GM18907 (cell line): ENCODE results near the gene CTNNA2.

ENCODE experiments used
- ATAC-seq: cut with Tn5 transposase; IDR thresholded peaks from one replicate; pipeline ENCODE4 v1.9.1; 2021; ENCODE audit warnings: mild to moderate bottlenecking, moderate library complexity; ENCODE audit not compliant: unreplicated experiment

CTNNA2 gene

DNA sequence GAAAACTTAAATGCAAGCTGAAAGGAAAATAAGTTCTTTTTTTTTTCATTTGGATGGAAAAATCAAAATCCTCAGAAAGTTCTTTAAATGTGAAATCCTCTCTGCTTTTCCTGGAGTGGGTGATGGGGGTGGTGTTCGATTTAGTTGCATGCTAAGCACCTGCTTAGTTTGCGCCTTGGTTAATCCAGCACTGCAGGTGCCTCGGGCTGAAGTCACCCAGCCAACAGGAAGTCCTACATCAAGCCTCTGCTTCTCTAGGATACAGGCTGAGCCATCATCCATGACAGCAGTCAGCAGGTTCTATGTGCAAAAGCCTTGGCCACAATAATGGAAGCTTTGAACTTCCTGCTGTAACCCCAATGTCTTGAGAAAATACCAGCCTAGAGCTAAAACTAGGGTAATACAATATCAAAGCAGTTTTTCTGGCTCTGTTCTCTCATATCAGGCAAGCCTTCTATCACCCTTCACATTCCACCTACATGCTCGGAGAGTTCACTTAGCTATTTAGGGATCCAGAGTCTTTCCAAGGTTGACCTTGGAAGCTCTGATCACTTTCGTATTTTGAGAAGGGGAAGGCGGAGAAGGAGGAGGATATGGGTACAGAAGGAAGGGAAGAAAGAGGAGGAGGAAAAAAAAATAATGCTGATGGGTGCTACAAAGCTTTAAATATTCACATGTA lies 907.8 kb downstream of the CTNNA2 start:
- no peak for ATAC-seq

- no peak for ATAC-seq
Measured at GRCh38 chr2:80429251-80429650, 916.4 kb downstream of the CTNNA2 start.

DNA sequence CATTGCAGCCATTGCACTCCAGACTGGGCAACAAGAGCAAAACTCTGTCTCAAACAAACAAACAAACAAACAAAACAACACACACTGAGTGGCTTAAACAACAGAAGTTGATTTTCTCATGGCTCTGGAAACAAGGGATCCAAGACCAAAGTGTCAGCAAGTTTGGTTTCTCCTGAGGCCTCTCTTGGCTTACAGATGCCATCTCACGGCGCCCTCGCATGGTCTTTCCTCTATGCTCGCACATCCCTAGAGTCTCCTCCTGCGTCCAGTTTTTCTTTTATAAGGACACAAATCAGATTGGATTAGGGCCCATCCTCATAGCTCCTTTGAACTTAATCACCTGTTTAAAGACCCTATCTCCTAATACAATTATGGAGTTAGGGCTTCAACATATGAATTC lies 925.1 kb downstream of the CTNNA2 start:
- no peak for ATAC-seq

DNA sequence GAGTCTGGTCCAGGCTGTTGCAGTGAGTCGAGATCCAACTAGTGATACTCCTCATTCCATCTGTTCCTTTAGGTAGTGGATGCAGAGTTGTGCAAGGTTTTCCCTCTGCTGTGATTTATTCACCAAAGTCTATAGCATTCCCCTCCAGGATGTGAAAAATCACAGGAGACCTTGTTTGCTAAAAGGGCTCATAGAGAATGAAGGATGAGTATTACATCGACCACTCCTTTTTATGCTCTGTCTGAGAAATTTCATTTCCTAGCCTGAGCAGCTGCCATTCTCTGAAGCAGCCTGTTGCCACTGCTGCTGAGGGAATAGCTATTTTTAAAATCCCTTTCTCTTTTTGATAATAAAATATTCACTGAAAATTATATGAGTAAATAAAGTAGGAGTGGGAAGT lies 925.8 kb downstream of the CTNNA2 start:
- ATAC-seq, result no peak

GRCh38 chr2:80454628-80455027 lies 941.8 kb downstream of the CTNNA2 start:
- no peak for ATAC-seq

GRCh38 chr2:80459028-80459427 lies 946.2 kb downstream of the CTNNA2 start:
- ATAC-seq, result no peak

- ATAC-seq, result no peak
Measured at GRCh38 chr2:80461505-80462197, 948.8 kb downstream of the CTNNA2 start.

- no peak for ATAC-seq
Measured at GRCh38 chr2:80462654-80463053, 949.8 kb downstream of the CTNNA2 start.

DNA sequence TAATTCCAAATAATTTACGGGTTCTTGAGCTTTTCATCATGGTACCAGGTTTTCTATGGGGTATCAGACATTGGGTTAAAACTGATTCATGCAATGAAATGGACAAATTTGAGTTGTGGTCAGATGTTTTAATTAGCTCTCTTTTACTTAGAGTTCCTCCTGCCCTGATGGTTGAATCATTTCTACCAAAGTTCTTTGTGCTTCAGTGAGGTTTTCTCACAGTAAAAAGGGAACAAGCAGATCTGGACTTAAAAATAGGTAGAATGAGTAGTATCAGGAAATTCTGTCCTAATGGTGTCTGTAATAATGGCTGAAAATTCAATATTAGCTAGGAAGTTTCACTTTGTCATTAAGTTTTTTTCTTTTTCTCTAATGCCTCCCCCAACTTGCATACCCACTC lies 951.4 kb downstream of the CTNNA2 start:
- no peak for ATAC-seq

DNA sequence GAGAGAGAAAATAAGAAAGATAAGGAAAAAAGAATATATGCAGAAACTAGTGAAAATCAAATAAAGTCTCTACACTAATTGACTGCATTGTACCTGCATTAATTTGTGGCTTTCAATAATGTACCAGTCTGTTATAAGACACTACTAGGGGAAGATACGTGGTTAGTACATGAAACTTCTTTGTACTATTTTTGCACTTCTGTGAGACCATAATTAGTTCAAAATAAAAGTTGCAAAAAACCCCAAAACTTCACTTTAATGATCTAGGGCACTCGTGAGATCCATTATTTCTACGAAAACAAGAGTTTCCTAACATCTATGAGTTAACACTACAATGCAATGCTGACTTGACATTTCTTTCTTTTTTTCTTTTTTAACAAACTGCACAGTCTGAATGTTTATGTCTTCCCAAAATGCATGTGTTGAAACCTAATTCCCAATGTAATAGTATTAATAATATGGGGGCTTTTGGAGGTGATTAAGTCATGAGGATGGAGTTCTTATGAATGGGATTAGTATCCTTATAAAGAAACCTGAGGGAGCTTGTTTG lies 954.5 kb downstream of the CTNNA2 start:
- no peak for ATAC-seq

DNA sequence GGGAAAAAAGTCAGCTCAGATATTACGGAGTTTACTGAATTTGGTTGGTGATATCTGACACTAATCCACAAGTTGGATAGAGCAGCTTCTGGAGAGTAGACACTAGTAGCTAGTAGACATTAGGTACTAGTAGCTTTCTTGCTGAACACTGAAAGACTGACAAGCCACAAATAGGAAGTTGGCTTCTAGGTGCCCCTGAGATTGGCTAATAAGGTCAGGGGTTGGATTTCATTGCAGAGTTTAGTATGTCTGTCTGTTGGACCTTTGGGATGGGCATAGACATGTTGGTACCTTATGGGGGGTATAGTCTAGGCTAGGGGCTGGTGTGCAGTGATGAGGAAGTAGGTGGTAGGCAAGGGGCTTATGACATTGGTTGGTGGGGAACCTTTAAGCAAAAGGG lies 956.6 kb downstream of the CTNNA2 start:
- ATAC-seq, result no peak

- no peak for ATAC-seq
Measured at GRCh38 chr2:80473069-80473468, 960.2 kb downstream of the CTNNA2 start.

GRCh38 chr2:80473796-80474195 lies 960.9 kb downstream of the CTNNA2 start:
- ATAC-seq, result no peak

DNA sequence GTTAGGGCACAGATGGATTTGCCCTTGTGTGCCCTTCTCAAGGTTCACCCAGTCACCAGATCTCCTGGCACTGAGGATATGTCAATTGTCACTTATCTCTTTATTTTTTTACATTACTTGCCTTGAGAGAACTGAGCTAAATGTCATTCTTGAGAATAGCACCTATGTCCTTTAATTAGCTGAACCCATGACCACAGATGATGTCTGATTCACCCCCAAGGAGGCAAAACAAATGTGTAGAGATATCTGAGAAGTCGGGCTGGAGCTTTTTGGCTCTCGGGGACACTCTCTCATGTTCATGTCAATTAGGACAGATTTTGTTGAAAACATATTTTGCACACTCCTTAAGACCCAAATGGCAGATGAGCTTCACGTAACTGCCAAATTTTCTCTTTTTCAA lies 963.1 kb downstream of the CTNNA2 start:
- ATAC-seq, result no peak

- ATAC-seq, result no peak
Measured at GRCh38 chr2:80476535-80477117, 963.8 kb downstream of the CTNNA2 start.

- no peak for ATAC-seq
Measured at GRCh38 chr2:80482276-80482675, 969.4 kb downstream of the CTNNA2 start.

- ATAC-seq, result no peak
Measured at GRCh38 chr2:80489717-80490116, 976.9 kb downstream of the CTNNA2 start.

DNA sequence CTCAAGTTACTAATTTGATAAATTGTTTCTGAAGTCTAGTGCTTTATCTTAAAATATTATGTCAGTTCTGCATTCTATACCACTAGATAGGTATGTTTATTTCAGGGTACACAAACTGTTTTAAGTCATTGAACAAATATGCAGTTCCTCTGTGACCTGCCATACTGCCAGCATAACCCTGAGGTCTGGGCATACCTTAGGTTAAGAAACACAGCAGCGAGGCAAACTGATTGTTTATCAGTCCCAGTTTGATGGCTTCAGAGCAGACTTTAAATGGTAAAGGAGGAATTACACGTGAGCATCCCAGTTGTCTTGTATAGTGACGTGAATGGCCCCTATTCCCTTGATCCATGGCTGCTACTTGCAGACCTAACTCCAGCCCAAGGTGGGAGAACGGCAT lies 978.1 kb downstream of the CTNNA2 start:
- no peak for ATAC-seq

DNA sequence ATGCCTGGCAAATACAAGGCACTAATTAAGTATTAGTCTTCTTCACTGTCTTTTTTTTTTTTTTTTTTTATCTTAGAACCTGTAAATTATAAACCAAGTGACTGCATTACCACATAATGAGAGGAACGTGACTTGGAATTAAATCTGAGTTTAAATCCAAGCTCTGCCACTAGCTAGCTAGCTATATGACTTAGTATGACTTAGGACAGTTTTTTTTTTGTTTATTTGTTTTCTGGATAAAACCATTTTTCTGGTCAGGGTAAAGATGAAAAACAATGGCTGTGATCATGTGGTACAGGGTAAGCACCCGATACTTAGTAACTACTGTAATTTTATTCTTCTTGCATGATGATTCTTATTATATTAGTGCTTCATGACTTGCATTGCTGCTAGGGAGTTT lies 983.5 kb downstream of the CTNNA2 start:
- no peak for ATAC-seq

DNA sequence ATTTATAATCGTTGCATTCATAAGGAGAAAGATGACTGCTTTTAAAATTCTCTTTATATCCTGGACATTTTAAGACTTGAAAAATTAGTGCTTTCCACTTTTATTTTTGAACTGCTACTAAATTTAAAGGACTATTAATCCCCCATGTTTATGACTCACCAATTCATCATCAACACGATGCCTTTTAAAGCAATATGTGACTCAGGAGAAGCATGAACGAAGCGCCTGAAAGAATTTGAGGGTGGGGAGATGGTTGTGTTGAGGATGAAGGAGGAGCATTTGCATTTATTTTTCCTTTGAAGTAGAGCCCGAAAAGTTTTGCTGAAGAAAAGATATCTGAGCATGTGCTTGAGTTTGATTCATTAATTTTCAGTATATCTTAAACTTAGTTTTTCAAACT lies 983.9 kb downstream of the CTNNA2 start:
- ATAC-seq, result no peak

- no peak for ATAC-seq
Measured at GRCh38 chr2:80499095-80499494, 986.2 kb downstream of the CTNNA2 start.
